Measurements from ENCODE around the gene CCAR1. TPM values are rescaled to one million over a fixed set of nuclear protein-coding genes. Genes with fewer than 3 reads are reported as not detected.

CCAR1 gene
- total and polyA plus RNA-seq, 2 of the 13 experiments (the other 11 are each of a cell fraction or from before 2014, with no cell fraction given): 74.5 to 81.6 TPM

Small RNA genes within 50 kb of the gene (microRNA-seq; reads per million reads assigned to microRNA genes)
- gene MIR1254-1: not detected

Small RNA genes within 50 kb of the gene (small RNA-seq; reads per million reads assigned to genes)
- gene MIR1254-1 (ENCODE audit: insufficient read depth in 2 of 3, insufficient read length in 3 of 3, low read depth in 2 of 3, low replicate concordance in 1 of 3): 0 reads per million in 3 experiments
- 0 reads per million in 3 experiments for gene RF00019 (ENCODE audit: insufficient read depth in 2 of 3, insufficient read length in 3 of 3, low read depth in 2 of 3, low replicate concordance in 1 of 3)

Other genes starting within 250 kb of the CCAR1 start
- 27.3 and 34.6 TPM in 2 replicates for gene DNA2, start 249.3 kb upstream of the CCAR1 start, total RNA-seq (2016; rRNA removed; fragmentation: Illumina TruSeq; extraction: Trizol)
- 3.3 and 4.8 TPM in 2 replicates for gene DNA2, start 249.3 kb upstream of the CCAR1 start, polyA plus RNA-seq (2011; rRNA removed)
- 13.9 and 15.5 TPM in 2 replicates for gene SLC25A16, start 193.7 kb upstream of the CCAR1 start, total RNA-seq (2016; rRNA removed; fragmentation: Illumina TruSeq; extraction: Trizol)
- gene SLC25A16, start 193.7 kb upstream of the CCAR1 start, polyA plus RNA-seq (2011; rRNA removed): 7.8 and 9.9 TPM in 2 replicates
- 7.3 and 10.6 TPM in 2 replicates for gene TET1, start 160.9 kb upstream of the CCAR1 start, total RNA-seq (2016; rRNA removed; fragmentation: Illumina TruSeq; extraction: Trizol)
- gene TET1, start 160.9 kb upstream of the CCAR1 start, polyA plus RNA-seq (2011; rRNA removed): 4.7 and 6.9 TPM in 2 replicates
- gene STOX1, start 106.3 kb downstream of the CCAR1 start, total RNA-seq (2016; rRNA removed; fragmentation: Illumina TruSeq; extraction: Trizol): 6.0 and 9.4 TPM in 2 replicates
- gene STOX1, start 106.3 kb downstream of the CCAR1 start, polyA plus RNA-seq (2011; rRNA removed): 1.8 and 2.5 TPM in 2 replicates
- gene DDX50, start 180.1 kb downstream of the CCAR1 start, total RNA-seq (2016; rRNA removed; fragmentation: Illumina TruSeq; extraction: Trizol): 38.2 and 56.3 TPM in 2 replicates
- gene DDX50, start 180.1 kb downstream of the CCAR1 start, polyA plus RNA-seq (2011; rRNA removed): 15.6 and 19.0 TPM in 2 replicates
- gene DDX21, start 234.9 kb downstream of the CCAR1 start, total RNA-seq (2016; rRNA removed; fragmentation: Illumina TruSeq; extraction: Trizol): 147 and 243 TPM in 2 replicates
- 44.6 and 52.5 TPM in 2 replicates for gene DDX21, start 234.9 kb downstream of the CCAR1 start, polyA plus RNA-seq (2011; rRNA removed)

Data from HepG2 (cell line).